ENCODE data around the gene TTC14.
"Not testable (repeated sequence)": the region's sequence is repeated elsewhere in the genome, so short reads cannot be mapped to it uniquely, and the experiment has no call there.

The TTC14 gene

GRCh38 chr3:180611006-180611405 is 9.0 kb downstream of the TTC14 start:
- no peak for TF ChIP-seq CTCF (IDR thresholded peaks at IDR 0.05; ENCODE audit: control insufficient read depth, insufficient read depth, low read depth, low read length, missing control alignments)
- DNase-seq (ENCODE audit: low read depth): no peak
- no peak overlapping the region for H3K4me3 ChIP-seq (ENCODE audit: control insufficient read depth, low read depth, low read length)

GRCh38 chr3:180612364-180612763 is 10.4 kb downstream of the TTC14 start:
- no peak for DNase-seq (ENCODE audit: low read depth)
- TF ChIP-seq CTCF (IDR thresholded peaks at IDR 0.05; ENCODE audit: control insufficient read depth, insufficient read depth, low read depth, low read length, missing control alignments): no peak
- no peak overlapping the region for H3K4me3 ChIP-seq (ENCODE audit: control insufficient read depth, low read depth, low read length)

GRCh38 chr3:180615954-180616353 is 14.0 kb downstream of the TTC14 start:
- H3K4me3 ChIP-seq (ENCODE audit: control insufficient read depth, low read depth, low read length): no peak overlapping the region
- TF ChIP-seq CTCF (IDR thresholded peaks at IDR 0.05; ENCODE audit: control insufficient read depth, insufficient read depth, low read depth, low read length, missing control alignments): no peak
- no peak for DNase-seq (ENCODE audit: low read depth)

GRCh38 chr3:180617049-180617448 is 15.1 kb downstream of the TTC14 start:
- H3K4me3 ChIP-seq (ENCODE audit: control insufficient read depth, low read depth, low read length): no peak overlapping the region
- DNase-seq (ENCODE audit: low read depth): no peak
- TF ChIP-seq CTCF (IDR thresholded peaks at IDR 0.05; ENCODE audit: control insufficient read depth, insufficient read depth, low read depth, low read length, missing control alignments): no peak

- not testable (repeated sequence) for DNase-seq (ENCODE audit: low read depth); H3K4me3 ChIP-seq (ENCODE audit: control insufficient read depth, low read depth, low read length)
These were observed 16.6 kb downstream of the TTC14 start for GRCh38 chr3:180618563-180618962.

GRCh38 chr3:180619723-180620122 is 17.8 kb downstream of the TTC14 start:
- no peak overlapping the region for H3K4me3 ChIP-seq (ENCODE audit: control insufficient read depth, low read depth, low read length)
- no peak for DNase-seq (ENCODE audit: low read depth)
- no peak for TF ChIP-seq CTCF (IDR thresholded peaks at IDR 0.05; ENCODE audit: control insufficient read depth, insufficient read depth, low read depth, low read length, missing control alignments)

GRCh38 chr3:180624714-180625113 is 22.8 kb downstream of the TTC14 start:
- no peak for TF ChIP-seq CTCF (IDR thresholded peaks at IDR 0.05; ENCODE audit: control insufficient read depth, insufficient read depth, low read depth, low read length, missing control alignments)
- DNase-seq (ENCODE audit: low read depth): no peak
- H3K4me3 ChIP-seq (ENCODE audit: control insufficient read depth, low read depth, low read length): no peak overlapping the region
